Measurements from ENCODE around the gene HMCN2. TPM values are rescaled to one million over a fixed set of nuclear protein-coding genes. Genes with fewer than 3 reads are reported as not detected.

Gene HMCN2
- total RNA-seq, 2 donors from 2014 or later: 20.1 to 30.6 TPM

DNA sequence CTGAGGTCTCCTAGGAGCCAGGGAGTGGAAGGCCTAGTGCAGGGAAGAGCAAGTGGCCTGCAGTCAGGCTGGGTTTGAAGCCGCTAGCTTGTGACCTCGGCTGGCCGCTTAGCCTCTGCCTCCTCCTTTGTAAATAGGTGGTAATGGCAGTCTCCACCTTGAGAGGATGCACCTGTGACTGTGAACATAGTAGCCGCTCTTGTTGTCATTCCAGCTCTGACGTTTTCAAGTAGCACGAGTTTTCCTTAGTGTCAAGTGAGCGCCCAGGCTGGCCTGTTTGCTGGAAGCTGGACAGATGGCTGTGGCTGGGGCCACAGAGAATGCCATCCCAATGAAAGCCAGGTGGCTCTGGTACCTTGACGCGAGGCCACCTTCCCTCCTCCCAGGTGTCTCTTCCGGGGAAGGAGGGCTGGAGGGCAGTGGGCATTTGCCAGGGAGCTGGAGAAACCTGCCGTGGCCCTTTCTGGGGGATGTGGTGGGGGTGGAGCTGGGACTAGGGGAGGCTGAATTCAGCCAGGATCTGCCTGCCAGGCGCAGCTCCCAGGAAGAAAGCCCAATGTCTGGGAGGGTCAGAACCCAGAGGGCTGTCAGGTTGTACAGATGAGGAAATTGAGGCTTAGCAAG is 181.7 kb downstream of the HMCN2 start:
- Histone ChIP-seq H3K4me1 (peaks cover 28% of the 10 kb centered on the region), H3K9ac (ENCODE audit: low read depth in 2 of 2, low read length in 2 of 2) (no peak overlapping the region), H3K36me3 (no peaks in the 10 kb centered on the region), H3K9me3 (no peaks in the 10 kb centered on the region), H3K4me3 (peak overlapping the region; percentile 61), H3K27ac (peak overlapping the region; percentile 70), H3K27me3 (no peaks in the 10 kb centered on the region)
- intact Hi-C loops (cut with DNase I): no loop called here
- DNase-seq: no peak
- TF ChIP-seq, protein P1, sequence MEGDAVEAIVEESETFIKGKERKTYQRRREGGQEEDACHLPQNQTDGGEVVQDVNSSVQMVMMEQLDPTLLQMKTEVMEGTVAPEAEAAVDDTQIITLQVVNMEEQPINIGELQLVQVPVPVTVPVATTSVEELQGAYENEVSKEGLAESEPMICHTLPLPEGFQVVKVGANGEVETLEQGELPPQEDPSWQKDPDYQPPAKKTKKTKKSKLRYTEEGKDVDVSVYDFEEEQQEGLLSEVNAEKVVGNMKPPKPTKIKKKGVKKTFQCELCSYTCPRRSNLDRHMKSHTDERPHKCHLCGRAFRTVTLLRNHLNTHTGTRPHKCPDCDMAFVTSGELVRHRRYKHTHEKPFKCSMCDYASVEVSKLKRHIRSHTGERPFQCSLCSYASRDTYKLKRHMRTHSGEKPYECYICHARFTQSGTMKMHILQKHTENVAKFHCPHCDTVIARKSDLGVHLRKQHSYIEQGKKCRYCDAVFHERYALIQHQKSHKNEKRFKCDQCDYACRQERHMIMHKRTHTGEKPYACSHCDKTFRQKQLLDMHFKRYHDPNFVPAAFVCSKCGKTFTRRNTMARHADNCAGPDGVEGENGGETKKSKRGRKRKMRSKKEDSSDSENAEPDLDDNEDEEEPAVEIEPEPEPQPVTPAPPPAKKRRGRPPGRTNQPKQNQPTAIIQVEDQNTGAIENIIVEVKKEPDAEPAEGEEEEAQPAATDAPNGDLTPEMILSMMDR (IDR thresholded peaks at IDR 0.05): no peak

DNA sequence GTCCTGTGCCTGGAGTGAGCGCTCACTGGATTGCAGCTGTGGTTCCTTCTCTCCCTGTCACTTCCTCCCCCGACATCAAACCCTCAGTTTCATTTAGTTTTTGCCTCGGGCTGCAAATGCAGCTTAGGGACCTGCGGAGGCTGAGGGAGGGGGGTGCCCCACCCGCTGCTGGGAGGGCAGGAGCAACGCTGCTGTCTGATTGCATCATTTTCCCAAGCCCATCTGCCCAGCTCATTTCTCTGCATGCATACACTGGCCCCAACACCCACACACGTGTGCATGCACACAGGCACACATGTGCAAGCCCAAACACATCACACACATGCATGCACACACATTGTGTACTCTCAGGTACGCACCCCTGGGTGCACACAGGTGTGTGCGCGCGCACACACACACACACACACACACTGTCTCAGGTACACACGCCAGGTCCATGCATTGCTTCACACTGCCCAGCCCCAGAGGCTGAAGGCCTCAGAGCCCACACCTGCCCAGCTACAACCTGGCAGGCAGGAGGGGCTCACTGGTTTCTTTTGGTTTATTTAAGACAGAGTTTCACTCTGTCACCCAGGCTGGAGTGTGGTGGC is 182.6 kb downstream of the HMCN2 start:
- Histone ChIP-seq H3K36me3 (no peaks in the 10 kb centered on the region), H3K9ac (ENCODE audit: low read depth in 2 of 2, low read length in 2 of 2) (no peak overlapping the region), H3K27me3 (no peaks in the 10 kb centered on the region), H3K4me1 (peaks cover 28% of the 10 kb centered on the region), H3K4me3 (no peak overlapping the region), H3K9me3 (no peaks in the 10 kb centered on the region), H3K27ac (no peak overlapping the region)
- intact Hi-C loops (cut with DNase I): no loop called here
- TF ChIP-seq, protein P1 (IDR thresholded peaks at IDR 0.05): no peak
- no peak for DNase-seq

DNA sequence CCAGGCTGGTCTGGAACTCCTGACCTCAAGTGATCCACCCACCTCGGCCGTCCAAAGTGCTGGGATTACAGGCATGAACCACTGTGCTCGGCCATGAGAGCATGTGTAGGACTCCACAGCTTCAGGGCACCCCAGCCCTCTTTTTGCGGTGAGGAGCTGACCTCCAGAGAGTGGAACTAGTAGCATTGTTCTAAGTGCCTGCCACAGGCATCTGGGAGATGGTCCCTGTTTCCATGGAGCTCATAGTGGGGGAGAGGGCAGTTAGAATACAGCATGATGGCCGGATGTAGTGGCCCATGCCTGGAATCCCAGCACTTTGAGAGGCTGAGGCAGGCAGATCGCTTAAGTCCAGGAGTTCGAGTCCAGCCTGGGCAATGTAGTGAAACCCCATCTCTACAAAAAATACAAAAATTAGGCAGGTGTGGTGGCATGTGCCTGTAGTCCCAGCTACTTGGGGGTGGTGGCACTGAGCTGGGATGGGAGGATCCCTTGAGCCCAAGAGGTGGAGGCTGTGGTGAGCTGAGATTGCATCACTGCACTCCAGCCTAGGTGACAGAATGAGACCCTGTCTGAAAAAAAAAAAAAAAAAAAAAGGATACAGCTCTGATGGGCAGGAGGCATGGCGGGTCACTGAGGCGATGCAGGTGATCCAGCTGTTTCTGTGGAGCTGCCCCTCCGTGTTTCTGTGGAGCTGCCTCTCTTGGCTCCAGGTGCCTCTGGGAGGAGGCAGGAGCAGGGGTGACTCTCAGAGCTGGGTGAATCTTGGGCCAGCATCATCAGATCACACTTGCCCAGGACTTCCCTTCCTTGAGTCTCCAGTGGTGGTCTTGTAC is 183.4 kb downstream of the HMCN2 start:
- H3K4me3 ChIP-seq: no peak overlapping the region
- TF ChIP-seq, protein P1 (IDR thresholded peaks at IDR 0.05): no peak
- intact Hi-C loops (cut with DNase I): no loop called here
- no peak overlapping the region for H3K27ac ChIP-seq
- H3K27me3 ChIP-seq: no peaks in the 10 kb centered on the region
- no peaks in the 10 kb centered on the region for H3K36me3 ChIP-seq
- no peak for DNase-seq
- no peaks in the 10 kb centered on the region for H3K9me3 ChIP-seq
- H3K9ac ChIP-seq (ENCODE audit: low read depth in 2 of 2, low read length in 2 of 2): no peak overlapping the region
- peaks cover 28% of the 10 kb centered on the region for H3K4me1 ChIP-seq

DNA sequence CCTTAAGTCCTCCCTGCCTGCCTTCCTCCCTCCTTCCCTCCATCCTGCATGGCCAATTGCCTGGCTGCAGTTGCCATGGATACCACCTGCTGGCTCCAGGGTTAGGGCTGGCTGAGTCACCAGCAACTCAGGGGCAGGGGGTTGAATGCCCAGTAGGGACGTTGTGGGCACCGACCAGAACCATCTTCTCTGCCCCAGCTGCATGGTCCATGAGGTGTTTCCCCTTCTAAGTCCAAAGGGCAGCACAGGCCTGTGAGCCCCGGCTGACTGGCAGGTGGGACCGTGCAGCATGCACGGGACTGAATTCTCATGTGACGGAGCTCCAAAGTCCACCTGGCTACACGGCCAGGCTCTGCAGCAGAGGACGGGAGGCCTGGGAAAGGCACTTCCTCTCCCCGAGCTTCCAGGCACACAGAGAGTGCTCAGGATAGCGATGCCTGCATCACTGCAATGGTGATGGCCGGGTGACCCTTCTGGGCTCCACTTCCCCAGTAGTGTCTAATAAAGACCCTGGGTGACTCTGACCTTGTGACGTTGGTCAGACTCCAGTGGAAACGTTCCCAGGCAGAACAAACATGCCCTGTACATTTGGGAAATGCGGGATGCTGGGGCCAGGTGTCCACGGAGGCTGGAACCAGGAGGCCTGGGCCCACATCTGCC is 184.9 kb downstream of the HMCN2 start:
- Histone ChIP-seq H3K9ac (ENCODE audit: low read depth in 2 of 2, low read length in 2 of 2) (peak overlapping the region; percentile 15 to 22), H3K4me1 (peaks cover 28% of the 10 kb centered on the region), H3K27ac (peak overlapping the region; percentile 43), H3K9me3 (no peaks in the 10 kb centered on the region), H3K36me3 (no peaks in the 10 kb centered on the region), H3K27me3 (no peaks in the 10 kb centered on the region), H3K4me3 (no peak overlapping the region)
- peak; percentile 87 for DNase-seq
- TF ChIP-seq, protein P1 (IDR thresholded peaks at IDR 0.05): no peak
- intact Hi-C loops (cut with DNase I): no loop called here

DNA sequence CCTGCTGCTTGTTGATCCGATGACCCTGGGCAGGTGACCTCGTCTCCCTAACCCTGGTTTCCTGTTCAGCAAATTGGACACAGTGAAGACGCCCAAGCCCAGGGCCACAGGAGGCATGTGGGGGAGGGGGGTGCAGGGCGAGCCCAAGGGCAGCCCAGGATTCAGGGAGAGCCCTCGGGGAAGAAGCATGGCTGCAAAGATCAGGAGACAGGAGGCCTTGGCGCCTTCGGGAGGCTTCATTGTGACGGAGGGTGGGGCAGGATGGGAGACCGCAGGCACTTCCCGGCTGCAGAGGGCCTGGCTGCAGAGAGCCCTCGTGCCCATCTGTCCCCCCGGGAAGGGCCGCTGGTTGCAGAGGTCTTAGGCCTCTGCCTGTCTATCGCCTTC is 185.4 kb downstream of the HMCN2 start:
- peak; percentile 49 for DNase-seq
- peak overlapping the region; percentile 15 to 22 for H3K9ac ChIP-seq (ENCODE audit: low read depth in 2 of 2, low read length in 2 of 2)

More for the DNA sequence above, 185.4 kb downstream of the HMCN2 start:
- Histone ChIP-seq H3K36me3 (no peaks in the 10 kb centered on the region), H3K27me3 (no peaks in the 10 kb centered on the region), H3K27ac (peak overlapping the region; percentile 43), H3K4me1 (peaks cover 28% of the 10 kb centered on the region), H3K9me3 (no peaks in the 10 kb centered on the region), H3K4me3 (no peak overlapping the region)
- intact Hi-C loops (cut with DNase I): no loop called here
- TF ChIP-seq, protein P1 (IDR thresholded peaks at IDR 0.05): no peak
